K562 (cell line): ENCODE data around the gene SLC66A3. TPM values are rescaled to one million over a fixed set of nuclear protein-coding genes. Genes with fewer than 3 reads are reported as not detected.

Experiments
- BRD4 ChIP-seq: fragments of 200-600 bp; sonication (generic); IDR thresholded peaks from 2 replicates; pipeline ENCODE4 v1.6.1; 2017; ENCODE audit warnings: inconsistent platforms
- CAMTA2 ChIP-seq: fragments of 250-450 bp; sonication (Bioruptor Pico); conservative IDR thresholded peaks from 2 replicates; pipeline ENCODE4 v1.5.1; 2022
- CHD1 ChIP-seq: fragments of 200-600 bp; sonication (generic); IDR thresholded peaks from one replicate; pipeline ENCODE4 v1.6.1; 2012; ENCODE audit warnings: mild to moderate bottlenecking, moderate library complexity, low read length, inconsistent platforms
- CREBBP ChIP-seq: IDR thresholded peaks from one replicate; pipeline ENCODE4 v1.6.1; 2012; ENCODE audit warnings: low read depth, mild to moderate bottlenecking, control low read depth, inconsistent platforms, low read length
- ETV5 ChIP-seq: sonication (generic); formaldehyde crosslinking; IDR thresholded peaks from 2 replicates; pipeline ENCODE4 v1.4.0; 2020; ENCODE audit warnings: low read depth, mild to moderate bottlenecking, missing genetic modification reagents
- HIVEP1 ChIP-seq: fragments of 250-450 bp; sonication (Bioruptor Pico); IDR thresholded peaks from 2 replicates; pipeline ENCODE4 v1.4.0; 2020; ENCODE audit warnings: mild to moderate bottlenecking
- JUNB ChIP-seq: fragments of 450-650 bp; formaldehyde crosslinking; conservative IDR thresholded peaks from 2 replicates; pipeline ENCODE4 v1.4.0; 2020; ENCODE audit warnings: mild to moderate bottlenecking
- NCOA2 ChIP-seq, 2 experiments: fragments of 450-650 bp; IDR thresholded peaks; 2 replicates each; pipeline ENCODE4 v1.6.1; 2018; ENCODE audit warnings: mild to moderate bottlenecking in 2 of 2, moderate library complexity in 1 of 2; ENCODE audit not compliant: partially characterized antibody in 2 of 2
- NR3C1 ChIP-seq: sonication (generic); formaldehyde crosslinking; IDR thresholded peaks from 2 replicates; pipeline ENCODE4 v1.8.1; 2022; ENCODE audit warnings: missing genetic modification reagents
- PHB2 ChIP-seq: fragments of 450-650 bp; IDR thresholded peaks from 2 replicates; pipeline ENCODE4 v1.6.1; 2017; ENCODE audit warnings: low read depth
- POLR2G ChIP-seq: fragments of 200-400 bp; formaldehyde crosslinking; IDR thresholded peaks from 2 replicates; pipeline ENCODE4 v1.6.1; 2017; ENCODE audit warnings: low read depth, mild to moderate bottlenecking, antibody characterized with exemption, low read length, moderate library complexity
- SREBF2 ChIP-seq: sonication (generic); formaldehyde crosslinking; IDR thresholded peaks from 2 replicates; pipeline ENCODE4 v1.4.0; 2020; ENCODE audit warnings: mild to moderate bottlenecking, missing genetic modification reagents
- TAF7 ChIP-seq: fragments of 450-650 bp; IDR thresholded peaks from 2 replicates; pipeline ENCODE4 v1.6.1; 2016; ENCODE audit warnings: missing genetic modification characterization, missing compliant biosample characterization
- TARDBP ChIP-seq: fragments of 450-650 bp; IDR thresholded peaks from 2 replicates; pipeline ENCODE4 v1.6.1; 2016
- ZFPM2 ChIP-seq: fragments of 250-450 bp; sonication (Bioruptor Pico); IDR thresholded peaks from 2 replicates; pipeline ENCODE4 v1.5.1; 2022; ENCODE audit warnings: mild to moderate bottlenecking
- ZKSCAN8 ChIP-seq: fragments of 200-800 bp; sonication (Bioruptor generic); IDR thresholded peaks from 2 replicates; pipeline ENCODE4 v1.6.1; 2016; ENCODE audit warnings: missing genetic modification characterization, missing compliant biosample characterization
- ZNF174 ChIP-seq: fragments of 250-450 bp; sonication (Bioruptor Pico); IDR thresholded peaks from 2 replicates; pipeline ENCODE4 v1.4.0; 2020; ENCODE audit warnings: mild to moderate bottlenecking
- ZNF589 ChIP-seq: fragments of 200-800 bp; sonication (Bioruptor generic); IDR thresholded peaks from 2 replicates; pipeline ENCODE4 v1.6.1; 2016; ENCODE audit warnings: low read depth, missing genetic modification characterization, missing compliant biosample characterization
- ZNF668 ChIP-seq: fragments of 250-450 bp; sonication (Bioruptor Pico); IDR thresholded peaks from 2 replicates; pipeline ENCODE4 v1.8.0; 2022; ENCODE audit warnings: mild to moderate bottlenecking, inconsistent platforms
- polyA plus RNA-seq, 8 experiments: library from polyadenylated mRNA; depleted of rRNA in 4 of 8; stranded (reverse) in 5 of 8; unstranded in 3 of 8; fragments of >200 nt; fragmentation: Nextera tagmentation in 2 of 8; fragmentation: Illumina TruSeq in 1 of 8; extraction: Ambion mirVana in 2 of 8; extraction: Trizol in 1 of 8; gene quantifications; 2 replicates each; pipeline versions ENCODE4 v1.2.1 to v1.2.3, GENCODE V29; 2011 to 2014; ENCODE audit warnings: inconsistent platforms in 1 of 8, missing spikeins in 1 of 8
- total RNA-seq, 7 experiments: library from RNA; depleted of rRNA in 6 of 7; stranded (reverse); fragments of >200 nt in 6 of 7; fragmentation: Illumina TruSeq in 2 of 7; extraction: Trizol in 2 of 7; gene quantifications; 2 replicates each; pipeline versions ENCODE4 v1.2.1 to v1.2.3, GENCODE V29; 2011 to 2021; ENCODE audit warnings: low replicate concordance in 1 of 7
- TF ChIP-seq, protein P1 (sequence below): sonication (generic); formaldehyde crosslinking; IDR thresholded peaks from 2 replicates; pipeline ENCODE4 v1.9.0; 2022; ENCODE audit warnings: mild to moderate bottlenecking, missing genetic modification reagents
- TF ChIP-seq, protein P2 (sequence below): fragments of 250-450 bp; sonication (Bioruptor Pico); IDR thresholded peaks from 2 replicates; pipeline ENCODE4 v1.8.0; 2022; ENCODE audit warnings: moderate library complexity, mild to moderate bottlenecking, inconsistent platforms
- TF ChIP-seq, protein P3 (sequence below): fragments of 250-450 bp; sonication (Bioruptor Pico); IDR thresholded peaks from 2 replicates; pipeline ENCODE4 v1.5.0; 2020; ENCODE audit warnings: mild to moderate bottlenecking
- TF ChIP-seq, protein P4 (sequence below): fragments of 250-450 bp; sonication (Bioruptor Pico); IDR thresholded peaks from 2 replicates; pipeline ENCODE4 v1.8.0; 2022; ENCODE audit warnings: inconsistent platforms
- TF ChIP-seq, protein P5 (sequence below), 2 experiments: fragments of 250-450 bp in 1 of 2; fragments of 450-650 bp in 1 of 2; sonication (Bioruptor Pico) in 1 of 2; IDR thresholded peaks; 2 replicates each; pipeline versions ENCODE4 v1.6.1 to v1.8.0; 2016 to 2021; ENCODE audit warnings: mild to moderate bottlenecking in 2 of 2, moderate library complexity in 2 of 2, missing compliant biosample characterization in 1 of 2, missing genetic modification characterization in 1 of 2
- TF ChIP-seq, protein P6 (sequence below): fragments of 450-650 bp; IDR thresholded peaks from 2 replicates; pipeline ENCODE4 v1.6.1; 2014; ENCODE audit warnings: low read depth, mild to moderate bottlenecking, moderate library complexity, borderline replicate concordance

Gene SLC66A3
- total and polyA plus RNA-seq, 9 of the 15 experiments (the other 6 are each of a cell fraction or from before 2014, with no cell fraction given), result 2.8 to 30.0 (median 9.1) TPM

DNA sequence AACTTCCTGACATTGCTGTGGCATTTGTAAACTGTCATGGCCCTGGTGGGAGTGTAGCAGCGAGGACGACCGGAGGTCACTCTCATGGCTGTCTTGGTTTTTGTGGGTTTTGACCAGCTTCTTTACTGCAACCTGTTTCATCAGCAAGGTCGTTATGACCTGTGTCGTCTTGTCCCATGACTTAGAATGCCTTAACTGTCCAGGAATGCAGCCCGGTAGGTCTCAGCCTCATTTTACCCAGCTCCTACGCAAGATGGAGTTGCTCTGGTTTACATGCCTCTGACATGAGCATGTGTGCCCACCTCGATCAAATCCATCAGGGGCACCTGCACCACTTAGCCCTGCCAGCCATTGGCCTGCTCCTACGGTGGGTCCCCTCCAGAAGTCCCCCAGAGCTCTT, 32.9 kb upstream of the SLC66A3 start (continued):
- no peak for TF ChIP-seq PHB2
- TF ChIP-seq, protein P1, sequence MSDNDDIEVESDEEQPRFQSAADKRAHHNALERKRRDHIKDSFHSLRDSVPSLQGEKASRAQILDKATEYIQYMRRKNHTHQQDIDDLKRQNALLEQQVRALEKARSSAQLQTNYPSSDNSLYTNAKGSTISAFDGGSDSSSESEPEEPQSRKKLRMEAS (CRISPR knock-in tag), result no peak
- peak; percentile 99 for TF ChIP-seq ZNF589
- no peak for TF ChIP-seq CREBBP
- TF ChIP-seq JUNB (CRISPR knock-in tag), result no peak
- no peak for TF ChIP-seq TAF7 (tag)
- TF ChIP-seq ZKSCAN8 (CRISPR knock-in tag), result 0 out of 2 replicates have a peak, but pooled peaks have one; percentile 30
- TF ChIP-seq CHD1, result no peak
- no peak for TF ChIP-seq ZFPM2 (CRISPR knock-in tag)
- TF ChIP-seq ZNF668, result no peak
- TF ChIP-seq, protein P2, sequence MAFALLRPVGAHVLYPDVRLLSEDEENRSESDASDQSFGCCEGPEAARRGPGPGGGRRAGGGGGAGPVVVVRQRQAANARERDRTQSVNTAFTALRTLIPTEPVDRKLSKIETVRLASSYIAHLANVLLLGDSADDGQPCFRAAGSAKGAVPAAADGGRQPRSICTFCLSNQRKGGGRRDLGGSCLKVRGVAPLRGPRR (CRISPR knock-in tag), result no peak
- no peak for TF ChIP-seq TARDBP
- TF ChIP-seq, protein P3, sequence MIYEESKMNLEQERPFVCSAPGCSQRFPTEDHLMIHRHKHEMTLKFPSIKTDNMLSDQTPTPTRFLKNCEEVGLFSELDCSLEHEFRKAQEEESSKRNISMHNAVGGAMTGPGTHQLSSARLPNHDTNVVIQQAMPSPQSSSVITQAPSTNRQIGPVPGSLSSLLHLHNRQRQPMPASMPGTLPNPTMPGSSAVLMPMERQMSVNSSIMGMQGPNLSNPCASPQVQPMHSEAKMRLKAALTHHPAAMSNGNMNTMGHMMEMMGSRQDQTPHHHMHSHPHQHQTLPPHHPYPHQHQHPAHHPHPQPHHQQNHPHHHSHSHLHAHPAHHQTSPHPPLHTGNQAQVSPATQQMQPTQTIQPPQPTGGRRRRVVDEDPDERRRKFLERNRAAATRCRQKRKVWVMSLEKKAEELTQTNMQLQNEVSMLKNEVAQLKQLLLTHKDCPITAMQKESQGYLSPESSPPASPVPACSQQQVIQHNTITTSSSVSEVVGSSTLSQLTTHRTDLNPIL (CRISPR knock-in tag), result no peak
- TF ChIP-seq, protein P4, sequence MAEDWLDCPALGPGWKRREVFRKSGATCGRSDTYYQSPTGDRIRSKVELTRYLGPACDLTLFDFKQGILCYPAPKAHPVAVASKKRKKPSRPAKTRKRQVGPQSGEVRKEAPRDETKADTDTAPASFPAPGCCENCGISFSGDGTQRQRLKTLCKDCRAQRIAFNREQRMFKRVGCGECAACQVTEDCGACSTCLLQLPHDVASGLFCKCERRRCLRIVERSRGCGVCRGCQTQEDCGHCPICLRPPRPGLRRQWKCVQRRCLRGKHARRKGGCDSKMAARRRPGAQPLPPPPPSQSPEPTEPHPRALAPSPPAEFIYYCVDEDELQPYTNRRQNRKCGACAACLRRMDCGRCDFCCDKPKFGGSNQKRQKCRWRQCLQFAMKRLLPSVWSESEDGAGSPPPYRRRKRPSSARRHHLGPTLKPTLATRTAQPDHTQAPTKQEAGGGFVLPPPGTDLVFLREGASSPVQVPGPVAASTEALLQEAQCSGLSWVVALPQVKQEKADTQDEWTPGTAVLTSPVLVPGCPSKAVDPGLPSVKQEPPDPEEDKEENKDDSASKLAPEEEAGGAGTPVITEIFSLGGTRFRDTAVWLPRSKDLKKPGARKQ (CRISPR knock-in tag), result no peak
- TF ChIP-seq CAMTA2 (CRISPR knock-in tag), result no peak
- TF ChIP-seq ETV5, result no peak
- no peak for TF ChIP-seq POLR2G
- no peak for TF ChIP-seq ZNF174
- TF ChIP-seq HIVEP1 (CRISPR knock-in tag), result peak; percentile 89
- TF ChIP-seq SREBF2 (CRISPR knock-in tag), result no peak
- no peak for TF ChIP-seq NCOA2 (IDR thresholded peaks at IDR 0.05; ENCODE audit: partially characterized antibody in 2 of 2)
- no peak for TF ChIP-seq BRD4
- TF ChIP-seq, protein P5, sequence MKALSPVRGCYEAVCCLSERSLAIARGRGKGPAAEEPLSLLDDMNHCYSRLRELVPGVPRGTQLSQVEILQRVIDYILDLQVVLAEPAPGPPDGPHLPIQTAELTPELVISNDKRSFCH (CRISPR knock-in tag; IDR thresholded peaks at IDR 0.05), result no peak
- TF ChIP-seq, protein P5 (tag; IDR thresholded peaks at IDR 0.05), result peak; percentile 79; the same call in 1 of the 2 replicates
- TF ChIP-seq, protein P6, sequence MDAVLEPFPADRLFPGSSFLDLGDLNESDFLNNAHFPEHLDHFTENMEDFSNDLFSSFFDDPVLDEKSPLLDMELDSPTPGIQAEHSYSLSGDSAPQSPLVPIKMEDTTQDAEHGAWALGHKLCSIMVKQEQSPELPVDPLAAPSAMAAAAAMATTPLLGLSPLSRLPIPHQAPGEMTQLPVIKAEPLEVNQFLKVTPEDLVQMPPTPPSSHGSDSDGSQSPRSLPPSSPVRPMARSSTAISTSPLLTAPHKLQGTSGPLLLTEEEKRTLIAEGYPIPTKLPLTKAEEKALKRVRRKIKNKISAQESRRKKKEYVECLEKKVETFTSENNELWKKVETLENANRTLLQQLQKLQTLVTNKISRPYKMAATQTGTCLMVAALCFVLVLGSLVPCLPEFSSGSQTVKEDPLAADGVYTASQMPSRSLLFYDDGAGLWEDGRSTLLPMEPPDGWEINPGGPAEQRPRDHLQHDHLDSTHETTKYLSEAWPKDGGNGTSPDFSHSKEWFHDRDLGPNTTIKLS, result no peak
- no peak for TF ChIP-seq NR3C1 (CRISPR knock-in tag)
